GM19240 (cell line): ENCODE measurements around the gene ACOT6.
"Not testable (repeated sequence)": the region's sequence is repeated elsewhere in the genome, so short reads cannot be mapped to it uniquely, and the experiment has no call there.

Source experiments
- DNase-seq: peaks from one replicate; pipeline ENCODE4 v3.0.0; 2011; ENCODE audit warnings: low spot score; ENCODE audit not compliant: insufficient read length

ACOT6 gene

DNA sequence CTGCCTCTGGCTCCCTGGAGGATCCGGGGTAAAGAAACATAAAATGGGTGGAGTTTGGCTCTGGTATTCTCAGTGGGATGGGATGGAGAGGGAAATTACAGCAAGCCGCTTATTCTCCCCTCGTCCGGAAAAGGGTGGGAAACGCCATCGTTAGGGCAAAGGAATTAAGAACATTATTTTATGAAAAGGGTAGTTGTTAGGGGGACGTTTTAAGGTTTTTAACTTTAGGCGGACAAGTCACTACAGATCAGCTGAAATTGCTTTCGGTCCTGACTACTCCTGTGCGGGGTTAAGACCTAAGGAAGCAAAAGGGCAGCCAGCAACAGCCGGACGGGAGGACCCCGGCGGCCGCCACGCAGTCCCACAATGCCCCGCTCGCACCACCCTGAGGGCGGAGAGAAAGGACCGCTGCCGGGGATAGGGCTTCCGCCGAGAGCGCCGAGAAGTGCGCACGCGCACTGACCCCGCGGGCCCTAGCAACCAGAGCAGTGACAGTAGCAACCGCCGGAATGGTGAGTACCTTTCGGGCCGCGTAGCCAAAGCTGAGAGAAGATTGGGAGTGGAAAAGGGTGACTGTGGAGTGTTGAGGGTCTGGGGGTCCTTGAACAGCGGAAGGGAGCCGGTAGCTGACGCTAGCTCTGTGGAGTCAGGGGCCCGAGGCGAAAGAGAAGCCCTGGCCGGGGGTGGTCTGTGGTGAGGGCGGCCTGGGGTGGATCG is 32.4 kb downstream of the ACOT6 start, which contains the start of gene DNAL1:
TSS of gene DNAL1 (plus strand) at position 456 of the 717 bp plus-strand sequence. CDS start at position 510, 54 bp downstream.
- DNase-seq: peak; percentile 94

DNA sequence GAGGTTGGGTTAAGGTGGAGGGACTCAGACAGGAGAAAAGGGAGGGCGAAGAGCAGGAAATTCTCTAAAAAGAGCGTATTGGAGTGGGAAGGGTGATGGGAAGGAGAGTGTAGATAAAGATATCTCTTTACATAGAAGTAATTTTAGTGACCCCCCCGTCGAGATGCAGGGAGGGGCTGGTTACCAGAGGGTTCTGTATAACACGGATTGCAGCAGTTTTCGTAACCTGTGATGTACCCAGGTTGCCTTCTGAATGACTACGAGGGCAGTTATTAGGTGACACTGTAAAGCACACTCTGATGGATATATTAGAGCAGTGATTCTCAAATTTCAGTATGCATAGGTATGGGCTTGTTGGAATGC is 32.9 kb downstream of the ACOT6 start:
- DNase-seq: no peak

DNA sequence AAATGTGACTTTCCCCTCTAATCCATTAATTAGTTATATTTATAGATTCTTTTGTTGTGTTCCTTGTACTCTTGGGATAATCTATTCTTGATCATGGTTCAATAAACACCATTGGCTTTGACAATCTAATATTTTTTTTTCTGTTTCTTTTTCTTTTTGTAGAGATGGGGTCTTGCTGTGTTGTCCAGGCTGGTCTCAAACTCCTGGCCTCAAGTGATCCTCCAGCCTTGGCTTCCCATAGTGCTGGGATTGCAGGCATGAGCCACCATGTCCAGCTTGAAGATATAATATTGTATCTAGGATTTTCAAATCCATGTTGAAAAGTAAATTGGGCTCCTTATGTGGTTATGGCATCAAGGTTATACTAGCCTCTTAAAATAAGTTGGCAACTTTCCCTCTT is 38.7 kb downstream of the ACOT6 start:
- DNase-seq: no peak

DNA sequence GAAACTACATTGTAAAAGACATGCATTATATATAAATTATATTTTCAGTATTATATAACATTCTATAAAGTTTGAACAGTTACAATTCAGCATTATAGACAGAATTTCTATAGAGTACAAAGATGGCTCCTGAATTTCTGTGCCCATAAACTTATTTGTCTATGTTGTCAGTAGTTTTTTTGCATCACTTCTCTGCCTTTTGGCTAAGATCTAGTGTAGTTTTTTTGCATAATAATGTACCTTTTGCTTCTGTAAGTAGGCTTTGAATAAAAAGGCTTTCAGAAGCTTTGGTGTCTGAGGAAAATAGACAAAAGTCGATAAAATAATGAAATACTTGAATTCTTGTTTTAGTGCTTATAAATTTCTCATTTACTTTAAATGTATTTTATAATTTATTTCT is 43.5 kb downstream of the ACOT6 start:
- no peak for DNase-seq

DNA sequence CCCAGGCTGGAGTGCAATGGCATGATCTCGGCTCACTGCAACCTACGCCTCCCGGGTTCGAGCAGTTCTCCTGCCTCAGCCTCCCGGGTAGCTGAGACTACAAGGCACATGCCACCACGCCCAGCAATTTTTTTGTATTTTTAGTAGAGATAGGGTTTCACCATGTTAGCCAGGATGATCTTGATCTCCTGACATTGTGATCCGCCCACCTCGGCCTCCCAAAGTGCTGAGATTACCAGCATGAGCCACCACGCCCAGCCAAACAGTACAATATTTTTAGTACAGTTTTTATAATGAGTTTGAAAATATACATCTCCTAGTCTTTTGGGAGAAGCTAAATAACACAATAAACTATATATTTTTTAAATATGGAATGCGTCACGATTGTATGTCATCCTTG is 46.9 kb downstream of the ACOT6 start:
- DNase-seq: not testable (repeated sequence)

DNA sequence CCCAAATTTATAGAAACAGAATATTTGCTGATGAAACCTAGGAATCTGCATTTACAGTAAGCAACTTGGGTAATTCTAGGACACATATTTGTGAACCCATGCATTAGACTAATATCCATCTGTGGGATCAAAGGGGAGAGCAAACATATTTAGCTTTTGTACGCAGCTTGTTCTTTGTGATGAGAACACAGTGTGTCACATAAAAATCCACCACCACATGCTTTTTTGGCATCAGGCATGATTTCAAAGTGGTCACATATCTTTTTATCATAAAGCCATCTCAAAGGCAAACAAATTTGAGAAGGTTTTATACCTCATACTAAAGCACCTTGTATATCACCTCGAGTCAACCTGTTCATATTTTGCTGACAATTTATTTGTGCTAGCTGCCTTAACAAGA is 48.2 kb downstream of the ACOT6 start:
- no peak for DNase-seq

DNA sequence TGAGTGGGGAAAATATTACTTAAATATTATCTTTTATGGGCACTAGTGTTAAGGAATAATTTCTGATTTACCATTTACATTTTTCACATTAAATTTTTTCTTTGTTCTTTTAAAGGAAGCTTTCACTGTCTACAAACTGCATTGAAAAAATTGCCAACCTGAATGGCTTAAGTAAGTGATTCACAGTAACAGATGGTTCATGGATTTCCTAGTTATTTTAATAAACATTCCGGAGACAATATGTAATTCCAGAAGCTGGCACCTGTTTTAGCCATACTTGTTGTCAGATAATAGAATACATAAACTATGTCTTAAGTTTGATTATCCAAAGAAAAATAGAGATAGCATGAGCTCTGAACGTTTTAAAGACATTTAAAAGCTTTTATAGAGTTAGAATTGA is 49.6 kb downstream of the ACOT6 start:
- DNase-seq: no peak

DNA sequence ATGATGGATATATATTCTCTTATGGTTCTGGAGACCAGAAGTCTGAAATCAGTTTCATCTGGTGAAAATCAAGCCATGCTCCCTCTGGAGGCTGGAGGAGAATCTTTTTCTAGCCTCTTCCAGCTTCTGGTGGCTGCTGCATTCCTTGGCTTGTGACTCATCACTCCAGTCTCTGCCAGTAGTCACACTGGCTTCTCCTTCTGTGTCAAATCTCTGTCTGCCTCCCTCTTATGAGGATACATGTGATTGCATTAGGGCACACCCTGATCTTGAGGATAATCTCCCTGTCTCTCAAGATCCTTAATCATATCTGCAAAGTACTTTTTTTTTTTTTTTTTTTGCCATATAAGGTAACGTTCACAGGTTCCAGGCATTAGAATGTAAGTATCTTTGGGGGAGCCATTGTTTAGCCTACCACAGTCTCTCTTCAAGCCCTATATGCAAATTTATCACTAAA is 50.2 kb downstream of the ACOT6 start:
- no peak for DNase-seq

DNA sequence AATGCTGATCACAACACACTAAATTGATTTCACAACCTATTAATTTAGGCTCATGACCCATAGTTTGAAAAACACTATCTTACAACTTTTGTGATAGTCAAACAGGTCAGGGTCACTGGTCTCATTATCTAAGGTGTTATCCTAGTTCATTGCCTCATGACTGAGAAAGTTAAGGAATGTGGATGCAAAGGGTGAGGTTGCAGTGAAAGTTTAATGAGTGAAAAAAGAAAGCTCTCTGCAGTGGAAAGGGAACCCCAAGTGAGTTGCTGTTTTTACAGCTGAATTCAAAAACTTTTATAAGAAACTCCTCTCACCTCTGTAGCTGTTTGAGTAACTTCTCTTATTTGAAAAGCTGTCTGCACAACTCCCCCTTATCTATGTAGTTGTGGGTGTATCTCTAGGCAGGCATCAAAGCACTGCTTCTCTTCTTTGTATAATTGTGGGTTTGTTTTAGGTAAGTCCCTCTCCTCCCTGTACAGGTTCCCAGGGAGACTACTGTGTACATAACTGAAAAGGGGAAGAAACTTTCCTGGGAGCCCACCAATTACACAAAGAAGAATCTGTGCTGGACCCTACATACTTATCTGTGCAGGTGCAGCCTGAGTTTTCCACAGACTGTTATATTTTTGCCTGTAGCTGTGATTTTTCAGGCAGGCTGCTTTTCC is 51.4 kb downstream of the ACOT6 start:
- DNase-seq: no peak

DNA sequence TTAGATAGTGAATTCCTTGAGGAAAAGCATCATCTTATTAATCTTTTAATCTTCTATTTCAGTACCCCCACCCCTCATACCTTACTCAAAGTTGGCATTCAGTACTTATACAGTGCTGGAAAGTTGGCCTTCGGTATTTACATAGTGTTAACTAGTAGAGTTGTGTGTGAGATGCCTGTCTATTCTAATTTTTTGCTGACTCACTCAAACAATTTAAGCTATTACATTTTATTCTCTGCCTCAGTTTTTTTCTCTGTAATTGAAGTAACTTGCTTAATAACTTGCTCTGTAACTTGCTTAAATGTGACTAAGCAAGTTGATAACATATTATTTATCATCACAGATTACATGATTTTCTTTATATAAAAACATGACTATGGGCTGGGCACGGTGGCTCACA is 52.8 kb downstream of the ACOT6 start:
- no peak for DNase-seq

DNA sequence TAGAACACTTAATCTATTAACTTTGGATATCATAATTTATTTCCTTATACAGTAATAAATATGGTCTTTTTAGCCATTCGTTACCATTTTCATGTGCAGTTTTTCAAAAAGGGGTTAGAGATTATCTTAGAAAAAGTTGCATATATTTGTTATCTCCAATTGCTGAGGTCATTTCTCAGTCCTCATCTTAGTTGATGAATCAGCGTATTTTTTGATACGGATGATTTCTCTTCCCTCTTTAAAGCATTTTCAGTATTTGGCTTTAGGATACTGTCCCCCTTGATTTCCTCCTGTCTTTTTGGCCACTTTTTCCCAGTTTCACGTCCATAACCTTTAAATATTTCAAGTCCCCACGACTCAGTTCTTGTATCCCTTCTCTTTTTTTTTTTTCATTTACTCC is 54.3 kb downstream of the ACOT6 start:
- no peak for DNase-seq

DNA sequence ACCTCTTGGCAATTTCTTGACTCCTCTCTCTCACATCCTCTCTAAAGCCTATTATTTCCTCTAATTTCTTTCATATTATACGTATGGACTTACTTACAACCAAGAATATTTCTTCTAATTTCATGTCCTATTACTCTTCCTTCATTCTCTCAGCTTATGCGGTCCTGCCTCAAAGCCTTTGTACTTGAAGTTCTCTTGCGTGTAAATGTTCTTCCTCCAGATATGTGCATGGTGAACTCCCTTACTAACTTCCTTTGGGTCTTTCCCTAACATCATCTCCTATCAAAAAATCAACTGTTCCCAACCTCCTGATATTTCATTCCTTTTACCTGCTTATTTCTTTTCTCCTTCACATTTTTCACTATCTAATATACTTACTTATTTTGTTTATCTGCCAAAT is 55.5 kb downstream of the ACOT6 start:
- DNase-seq: no peak
